Measurements from ENCODE around the gene PLEKHA4.
"Not testable (repeated sequence)": the region's sequence is repeated elsewhere in the genome, so short reads cannot be mapped to it uniquely, and the experiment has no call there.

The PLEKHA4 gene

GRCh38 chr19:48799358-48800300 lies 68.8 kb downstream of the PLEKHA4 start:
- Mint-ChIP-seq H3K36me3 (peaks cover 5 to 25% of the 10 kb centered on the region in 2 donors), H3K27ac (no peak overlapping the region), H3K9me3 (no peaks in the 10 kb centered on the region), H3K4me3 (no peak overlapping the region), H3K4me1 (peaks cover 9 to 11% of the 10 kb centered on the region in 2 donors), H3K27me3 (no peaks in the 10 kb centered on the region)
- ATAC-seq (replicated peaks) = no peak
- DNase-seq = no peak

- H3K4me1 Mint-ChIP-seq = peaks cover 11 to 15% of the 10 kb centered on the region in 2 donors
- no peak overlapping the region for H3K27ac Mint-ChIP-seq
- H3K9me3 Mint-ChIP-seq = no peaks in the 10 kb centered on the region
- ATAC-seq (replicated peaks) = no peak
- H3K27me3 Mint-ChIP-seq = no peaks in the 10 kb centered on the region
- no peak overlapping the region for H3K4me3 Mint-ChIP-seq
- peaks cover 4 to 27% of the 10 kb centered on the region in 2 donors for H3K36me3 Mint-ChIP-seq
- DNase-seq = no peak
These were observed 69.5 kb downstream of the PLEKHA4 start for GRCh38 chr19:48798937-48799336.

- Mint-ChIP-seq H3K36me3 (peaks cover 4 to 27% of the 10 kb centered on the region in 2 donors), H3K4me1 (peaks cover 11 to 15% of the 10 kb centered on the region in 2 donors), H3K4me3 (no peak overlapping the region), H3K27ac (no peak overlapping the region), H3K27me3 (no peaks in the 10 kb centered on the region), H3K9me3 (no peaks in the 10 kb centered on the region)
- DNase-seq = no peak
- ATAC-seq (replicated peaks) = no peak
These were observed 71.3 kb downstream of the PLEKHA4 start for GRCh38 chr19:48797103-48797502.

GRCh38 chr19:48796298-48797083 lies 71.9 kb downstream of the PLEKHA4 start:
- H3K4me3 Mint-ChIP-seq = no peak overlapping the region
- H3K27ac Mint-ChIP-seq = no peak overlapping the region
- H3K27me3 Mint-ChIP-seq = no peaks in the 10 kb centered on the region

GRCh38 chr19:48795685-48796070 lies 72.7 kb downstream of the PLEKHA4 start:
- H3K27ac Mint-ChIP-seq = peak overlapping the region; percentile 95
- peaks cover 3 to 27% of the 10 kb centered on the region in 2 donors for H3K36me3 Mint-ChIP-seq
- DNase-seq = no peak
- ATAC-seq (replicated peaks) = no peak
- no peaks in the 10 kb centered on the region for H3K27me3 Mint-ChIP-seq
- H3K9me3 Mint-ChIP-seq = no peaks in the 10 kb centered on the region
- H3K4me1 Mint-ChIP-seq = peaks cover 11 to 15% of the 10 kb centered on the region in 2 donors
- H3K4me3 Mint-ChIP-seq = peak overlapping the region; percentile 89 to 91

More at GRCh38 chr19:48796298-48797083, 71.9 kb downstream of the PLEKHA4 start:
- no peaks in the 10 kb centered on the region for H3K9me3 Mint-ChIP-seq
- DNase-seq = no peak
- peaks cover 4 to 27% of the 10 kb centered on the region in 2 donors for H3K36me3 Mint-ChIP-seq
- peaks cover 11 to 15% of the 10 kb centered on the region in 2 donors for H3K4me1 Mint-ChIP-seq
- no peak for ATAC-seq (replicated peaks)

GRCh38 chr19:48795055-48795684 lies 73.2 kb downstream of the PLEKHA4 start:
- Mint-ChIP-seq H3K4me3 (peak overlapping the region; percentile 89 to 91), H3K27me3 (no peaks in the 10 kb centered on the region)

GRCh38 chr19:48794291-48794690 lies 74.1 kb downstream of the PLEKHA4 start:
- Mint-ChIP-seq H3K9me3 (no peaks in the 10 kb centered on the region), H3K27ac (peak overlapping the region; percentile 95), H3K27me3 (no peaks in the 10 kb centered on the region), H3K4me1 (peaks cover 11 to 15% of the 10 kb centered on the region in 2 donors), H3K36me3 (peaks cover 0 to 19% of the 10 kb centered on the region in 2 donors), H3K4me3 (peak overlapping the region; percentile 89 to 91)
- DNase-seq (no peak), ATAC-seq (replicated peaks) (no peak)

More at GRCh38 chr19:48795055-48795684, 73.2 kb downstream of the PLEKHA4 start:
- Mint-ChIP-seq H3K9me3 (no peaks in the 10 kb centered on the region), H3K4me1 (peaks cover 11 to 15% of the 10 kb centered on the region in 2 donors), H3K36me3 (peaks cover under 1 to 24% of the 10 kb centered on the region in 2 donors), H3K27ac (peak overlapping the region; percentile 95)
- DNase-seq (peak; percentile 78), ATAC-seq (replicated peaks) (peak; percentile 97 to 99)

- Mint-ChIP-seq H3K4me1 (peaks cover 11 to 15% of the 10 kb centered on the region in 2 donors), H3K9me3 (no peaks in the 10 kb centered on the region), H3K36me3 (peaks cover 0 to 13% of the 10 kb centered on the region in 2 donors), H3K27me3 (no peaks in the 10 kb centered on the region), H3K4me3 (no peak overlapping the region), H3K27ac (peak overlapping the region; percentile 65)
- ATAC-seq (replicated peaks) (no peak), DNase-seq (no peak)
These were observed 75.1 kb downstream of the PLEKHA4 start for GRCh38 chr19:48793271-48793670.

GRCh38 chr19:48787331-48787730 lies 81.1 kb downstream of the PLEKHA4 start:
- not testable (repeated sequence) for ATAC-seq (replicated peaks)

More at GRCh38 chr19:48787331-48787730, 81.1 kb downstream of the PLEKHA4 start:
- H3K36me3 Mint-ChIP-seq, DNase-seq, H3K4me3 Mint-ChIP-seq, H3K9me3 Mint-ChIP-seq, H3K27ac Mint-ChIP-seq, H3K27me3 Mint-ChIP-seq, H3K4me1 Mint-ChIP-seq: not testable (repeated sequence)

Measured in stimulated activated naive B cell treated with anti-CD40 and anti-IgM and Interleukin-4, amounts not matched to agents 10 μg/mL and 1 μg/mL and 100 μg/mL, for 72 hours (primary cell).